HG03558 (cell line): ENCODE data around the gene BCS1L.
"Not testable (repeated sequence)": the region's sequence is repeated elsewhere in the genome, so short reads cannot be mapped to it uniquely, and the experiment has no call there.

Source experiments
- ATAC-seq: cut with Tn5 transposase; IDR thresholded peaks from one replicate; pipeline ENCODE4 v1.9.1; 2021; ENCODE audit warnings: moderate number of reproducible peaks; ENCODE audit not compliant: unreplicated experiment; ENCODE audit errors: extremely low read depth

The BCS1L gene

DNA sequence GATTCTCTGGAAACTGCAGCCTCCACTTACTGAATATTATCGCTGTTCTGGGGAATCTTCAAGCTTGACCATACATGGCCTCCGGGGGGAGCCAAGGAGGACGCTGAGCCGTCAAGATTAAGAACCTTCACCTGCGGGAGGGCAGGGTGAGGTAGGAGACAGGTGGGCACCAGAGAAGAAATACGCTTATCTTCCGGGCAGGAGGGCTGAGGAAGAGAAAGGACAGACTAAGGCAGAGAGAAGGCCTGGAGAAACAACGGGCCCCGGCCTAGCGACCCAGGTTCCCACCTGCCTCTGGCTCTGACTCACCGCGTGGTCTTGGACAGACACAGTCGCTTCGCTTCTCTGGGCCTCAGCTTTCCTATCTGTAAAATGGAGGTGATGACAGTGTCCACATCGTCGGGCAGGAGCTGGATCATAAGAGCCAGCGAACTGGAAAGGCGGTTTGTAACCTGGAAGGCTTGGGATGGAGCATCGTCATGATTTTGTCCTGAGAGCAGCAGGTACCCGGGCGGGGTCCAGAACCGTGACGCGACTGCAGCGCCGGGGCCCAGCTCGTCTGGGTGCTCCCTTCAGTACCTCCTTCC, 719 bp upstream of the BCS1L start:
- no peak for ATAC-seq

DNA sequence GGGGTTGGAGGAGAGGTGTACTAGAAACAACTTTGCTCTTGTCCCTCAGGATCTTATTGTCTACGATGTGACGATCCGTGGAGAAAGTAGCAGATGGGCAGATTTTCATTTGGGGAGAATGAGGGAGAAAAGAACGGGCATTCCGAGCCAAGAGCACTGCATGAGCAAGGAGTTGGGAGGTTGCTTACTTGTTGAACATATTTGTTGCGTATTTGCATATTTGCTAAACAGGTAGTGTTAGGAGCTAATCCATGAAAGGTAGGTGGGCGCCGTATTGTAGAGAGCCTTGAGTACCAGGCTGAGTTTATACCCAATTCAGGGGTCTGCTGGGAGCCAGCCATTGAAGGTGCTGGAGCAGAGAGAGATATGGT, 490 bp downstream of the BCS1L start:
- no peak for ATAC-seq

DNA sequence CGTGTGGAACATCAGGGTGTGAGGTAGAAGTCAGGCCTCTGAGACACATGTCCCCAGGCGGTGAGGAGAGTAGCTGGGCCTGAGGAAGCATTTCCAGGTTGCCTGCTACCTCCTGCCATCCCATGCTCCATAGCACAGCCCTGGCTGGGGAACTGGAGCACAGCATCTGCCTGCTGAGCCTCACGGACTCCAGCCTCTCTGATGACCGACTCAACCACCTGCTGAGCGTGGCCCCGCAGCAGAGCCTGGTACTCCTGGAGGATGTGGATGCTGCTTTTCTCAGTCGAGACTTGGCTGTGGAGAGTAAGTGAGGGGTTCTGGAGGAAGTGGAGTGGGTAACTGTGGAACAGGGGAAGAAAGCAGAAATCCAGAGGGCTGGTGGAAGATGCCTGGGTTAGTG, 2.9 kb downstream of the BCS1L start:
- no peak for ATAC-seq

DNA sequence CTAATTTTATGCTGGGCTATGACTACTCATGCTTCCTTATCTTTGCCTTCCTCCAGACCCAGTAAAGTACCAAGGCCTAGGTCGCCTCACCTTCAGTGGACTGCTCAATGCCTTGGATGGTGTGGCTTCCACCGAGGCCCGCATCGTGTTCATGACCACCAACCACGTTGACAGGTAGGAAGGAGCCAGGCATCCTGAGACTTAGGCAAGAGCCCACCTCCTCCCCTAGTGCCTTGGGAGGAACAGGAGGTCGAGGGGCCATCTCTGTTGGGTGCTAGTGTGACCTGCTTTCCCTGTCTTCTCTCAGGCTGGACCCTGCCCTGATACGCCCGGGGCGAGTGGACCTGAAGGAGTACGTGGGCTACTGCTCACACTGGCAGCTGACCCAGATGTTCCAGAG, 3.3 kb downstream of the BCS1L start:
- no peak for ATAC-seq

DNA sequence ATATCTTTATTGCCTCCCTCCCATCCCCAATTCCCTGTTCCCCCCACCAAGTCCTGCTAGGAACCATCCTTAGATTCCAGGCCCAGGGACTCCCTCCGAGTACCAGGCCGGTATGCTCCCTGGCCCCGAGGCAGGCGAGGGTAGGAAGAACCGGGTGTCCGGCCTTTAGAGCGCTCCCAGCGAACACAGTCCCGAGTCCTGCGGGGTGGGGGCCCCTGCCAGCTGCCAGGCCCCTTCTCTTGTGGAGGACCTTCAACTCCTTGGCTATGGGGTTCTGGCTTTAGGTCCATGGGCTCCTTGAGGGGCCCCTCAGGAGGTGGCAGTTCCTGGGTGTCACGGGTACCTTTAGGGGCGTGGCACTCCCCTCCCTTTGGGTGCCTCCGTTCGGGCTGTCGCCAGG, 4.4 kb downstream of the BCS1L start:
- ATAC-seq: no peak

DNA sequence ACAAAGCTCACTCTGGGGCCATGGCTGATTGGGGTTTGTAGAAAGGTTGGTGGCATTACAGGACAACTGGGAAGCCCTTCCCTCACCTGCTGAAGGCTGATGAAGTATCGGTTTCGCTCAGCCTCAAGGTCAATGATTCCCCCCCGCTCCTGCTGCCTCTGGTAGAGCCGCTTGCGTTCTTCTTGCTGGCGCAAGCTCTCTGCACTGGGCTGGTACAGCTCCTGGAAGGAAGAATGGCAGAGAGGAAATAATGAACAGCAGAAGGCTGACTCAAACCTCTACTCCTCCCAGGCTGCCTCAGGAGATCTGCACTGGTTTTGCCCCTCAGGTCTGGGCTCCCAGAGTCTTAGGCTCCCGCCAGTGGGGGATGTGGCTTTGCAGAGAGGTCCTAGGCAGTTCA, 5.2 kb downstream of the BCS1L start:
- ATAC-seq: no peak

DNA sequence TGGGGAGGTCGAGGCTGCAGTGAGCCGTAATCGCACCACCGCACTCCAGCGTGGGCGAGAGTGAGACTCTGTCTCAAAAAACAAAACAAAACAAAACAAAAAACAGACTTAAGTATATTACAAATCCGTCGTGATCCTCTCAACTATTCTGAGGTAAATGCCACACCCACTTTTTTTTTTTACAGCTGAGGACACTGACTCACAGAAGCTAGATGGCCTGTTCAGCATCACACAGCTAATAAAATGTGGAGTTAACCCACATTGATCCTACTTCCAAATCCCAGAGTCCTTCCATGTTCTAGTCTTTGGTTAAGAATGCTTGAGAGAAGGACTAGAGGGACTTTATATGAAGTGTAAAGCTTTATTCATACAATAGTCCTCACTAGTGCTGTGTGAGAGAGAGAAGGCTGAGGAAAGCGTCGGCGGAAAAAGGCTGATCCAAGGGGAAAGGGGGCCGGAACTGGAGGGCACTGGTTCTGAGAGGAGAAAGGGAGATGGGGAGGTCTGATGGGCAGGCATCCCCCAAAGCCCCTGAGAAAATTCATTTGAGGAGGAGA, 11.7 kb downstream of the BCS1L start:
- no peak for ATAC-seq

DNA sequence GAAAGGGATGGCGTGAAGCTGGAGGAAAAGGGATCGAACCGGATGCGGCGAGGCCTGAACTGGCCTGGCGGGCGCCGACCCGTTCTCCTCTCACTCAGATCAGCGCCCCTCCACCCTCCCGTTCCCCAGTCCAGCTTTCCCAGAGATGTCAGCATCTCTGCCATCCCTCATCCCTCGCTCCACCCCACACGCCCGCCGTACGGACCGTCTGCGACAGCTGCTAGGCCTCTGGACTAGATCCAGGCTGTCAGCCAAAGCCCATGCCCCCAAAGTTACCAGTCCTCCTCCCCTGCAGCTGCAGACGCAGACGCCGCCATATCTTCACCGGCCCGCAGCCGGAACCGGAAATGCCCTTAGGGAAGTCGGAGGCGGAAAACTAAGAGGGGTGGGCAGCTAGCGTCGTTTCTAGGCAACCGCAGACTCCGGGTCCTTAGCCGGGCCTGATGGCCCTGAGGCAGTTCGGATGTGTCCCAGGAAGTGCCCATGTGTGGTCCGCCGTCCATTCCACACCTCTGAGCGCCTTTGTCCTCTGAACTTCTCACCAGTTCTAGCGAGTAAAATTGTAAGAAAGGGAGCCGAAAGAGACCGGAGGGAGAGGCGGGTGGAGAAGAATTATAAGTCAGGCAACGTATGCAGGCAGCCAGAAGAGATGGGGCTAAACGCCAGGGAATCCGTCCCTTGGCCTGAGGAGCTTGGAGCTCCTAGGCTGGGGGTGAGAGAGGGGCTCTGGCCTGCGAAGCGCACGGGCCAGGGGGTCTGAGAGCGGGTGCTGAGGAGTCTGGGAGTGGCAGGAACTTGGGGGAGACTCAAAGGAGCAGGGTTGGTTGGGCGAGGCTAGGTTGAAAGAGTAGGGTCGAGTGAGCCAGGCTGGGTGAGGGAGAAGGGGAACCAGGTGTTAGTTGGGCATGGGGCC, 12.4 kb downstream of the BCS1L start, which contains the start of the genes RNF25 and STK36:
RNF25 (minus strand) TSS at position 349 of the 913 bp plus-strand sequence; CDS start at position 317, 32 bp downstream.
STK36 (plus strand) TSS at position 433 of the 913 bp plus-strand sequence. CDS start 744 bp downstream, outside the sequence.
- peak; percentile 77 for ATAC-seq

DNA sequence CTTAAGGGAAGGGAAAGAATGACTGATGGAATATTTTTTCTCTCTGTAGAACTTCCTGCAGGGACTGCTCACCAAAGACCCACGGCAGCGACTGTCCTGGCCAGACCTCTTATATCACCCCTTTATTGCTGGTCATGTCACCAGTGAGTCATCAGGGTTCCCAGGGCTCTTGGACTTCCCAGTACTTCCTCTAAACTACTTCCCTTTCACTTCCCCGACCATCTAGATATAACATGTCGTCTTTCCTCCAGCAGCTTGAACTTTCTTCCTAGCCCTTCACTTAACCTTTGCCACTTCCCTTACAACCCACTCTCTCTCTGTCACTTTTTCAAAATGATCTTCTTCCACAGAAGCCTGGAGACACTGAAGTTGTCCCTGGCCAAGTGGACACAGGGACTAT, 19.6 kb downstream of the BCS1L start:
- ATAC-seq: no peak

DNA sequence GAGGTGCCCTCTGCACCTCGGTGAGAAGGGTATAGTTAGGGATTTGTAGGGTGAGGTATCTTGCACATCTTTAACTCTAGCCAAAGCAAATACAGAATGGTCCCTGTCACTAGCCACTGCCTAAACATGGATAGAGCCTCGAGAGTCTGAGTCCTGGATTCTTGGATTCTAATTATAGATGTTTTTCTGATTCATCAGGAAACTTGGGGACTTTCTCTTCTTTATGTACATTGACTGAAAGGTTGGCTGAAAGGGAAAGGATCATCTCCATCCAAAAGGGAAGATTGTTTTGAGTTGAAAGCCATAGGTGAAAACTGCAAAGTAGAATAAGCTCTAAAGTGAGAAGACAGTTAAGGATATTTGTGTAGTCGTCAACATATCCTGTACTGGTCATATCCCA, 20.6 kb downstream of the BCS1L start:
- ATAC-seq: no peak

DNA sequence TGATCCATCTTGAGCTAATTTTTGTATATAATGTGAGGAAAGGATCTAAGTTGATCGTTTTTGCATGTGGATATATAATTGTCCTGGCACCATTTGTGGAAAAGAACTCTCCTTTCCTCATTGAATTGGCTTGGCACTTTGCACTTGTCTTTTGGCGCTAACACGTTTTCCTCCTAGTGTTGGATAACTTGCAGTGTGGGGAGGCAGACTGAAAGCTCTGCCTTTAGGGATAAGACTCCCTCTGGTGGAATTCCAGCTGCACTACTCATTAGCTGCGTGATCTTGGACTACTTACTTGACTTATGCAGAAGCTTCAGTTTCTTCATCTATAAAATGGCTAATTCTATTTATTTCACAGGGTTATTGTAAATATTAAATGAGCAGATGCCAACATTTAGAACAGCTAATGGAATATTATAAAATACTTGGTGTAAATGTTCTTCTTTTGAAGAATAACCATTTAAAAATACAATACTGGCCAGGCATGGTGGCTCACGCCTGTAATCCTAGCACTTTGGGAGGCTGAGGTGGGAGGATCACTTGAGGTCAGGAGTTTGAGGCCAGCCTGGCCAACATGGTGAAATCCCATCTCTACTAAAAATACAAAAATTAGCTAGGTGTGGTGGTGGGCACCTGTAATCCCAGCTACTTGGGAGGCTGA, 28.0 kb downstream of the BCS1L start:
- ATAC-seq: not testable (repeated sequence)

DNA sequence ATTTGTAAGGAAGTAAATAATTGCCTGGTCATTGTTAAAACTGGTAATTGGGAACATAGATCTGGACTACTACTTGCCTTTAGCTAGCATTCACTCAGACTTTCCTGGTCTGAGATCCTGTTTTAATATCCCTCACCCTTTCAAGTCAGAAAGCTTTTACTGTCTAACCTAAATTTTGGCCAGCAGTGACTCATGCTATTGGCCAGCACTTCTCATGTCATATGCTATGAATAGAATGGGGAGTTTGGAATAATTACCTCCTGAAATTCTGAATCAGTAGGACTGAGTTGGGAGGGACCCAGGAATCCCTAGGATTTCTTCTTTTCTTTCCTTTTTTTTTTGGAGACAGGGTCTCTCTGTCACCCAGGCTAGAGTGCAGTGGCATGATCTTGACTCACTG, 31.8 kb downstream of the BCS1L start:
- no peak for ATAC-seq

DNA sequence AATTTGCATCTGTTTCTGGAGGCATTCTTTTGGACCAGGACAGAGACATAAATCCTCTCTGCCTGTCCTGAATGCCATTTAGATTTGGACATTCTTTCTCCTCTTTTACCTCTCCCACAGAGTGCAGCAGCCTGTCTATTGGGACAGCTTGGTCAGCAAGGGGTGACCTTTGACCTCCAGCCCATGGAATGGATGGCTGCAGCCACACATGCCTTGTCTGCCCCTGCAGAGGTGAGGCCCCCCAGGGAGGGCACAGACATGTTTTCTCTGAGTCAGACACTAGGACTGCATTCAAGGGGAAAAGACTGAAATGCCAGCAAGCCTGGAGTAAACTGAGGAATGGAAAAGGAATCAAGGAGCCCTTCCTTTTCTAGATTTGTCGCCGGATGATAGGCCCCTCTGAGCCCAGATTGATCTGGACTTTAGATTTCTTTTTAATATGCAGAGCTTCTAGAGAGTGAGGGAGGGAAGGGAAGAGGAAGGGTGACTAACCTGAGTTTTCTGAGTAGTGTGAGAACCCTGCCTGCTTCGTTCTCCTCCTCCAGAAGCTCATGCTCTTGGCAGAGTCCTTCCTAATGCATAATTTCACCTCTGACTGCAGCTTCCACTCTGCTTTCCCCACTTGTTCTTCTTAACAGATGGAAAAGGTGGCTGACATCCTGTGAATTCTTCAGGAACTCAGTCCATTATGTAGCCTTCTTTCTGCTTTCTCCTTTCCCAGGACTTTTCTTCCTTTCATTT, 35.1 kb downstream of the BCS1L start:
- ATAC-seq: no peak

DNA sequence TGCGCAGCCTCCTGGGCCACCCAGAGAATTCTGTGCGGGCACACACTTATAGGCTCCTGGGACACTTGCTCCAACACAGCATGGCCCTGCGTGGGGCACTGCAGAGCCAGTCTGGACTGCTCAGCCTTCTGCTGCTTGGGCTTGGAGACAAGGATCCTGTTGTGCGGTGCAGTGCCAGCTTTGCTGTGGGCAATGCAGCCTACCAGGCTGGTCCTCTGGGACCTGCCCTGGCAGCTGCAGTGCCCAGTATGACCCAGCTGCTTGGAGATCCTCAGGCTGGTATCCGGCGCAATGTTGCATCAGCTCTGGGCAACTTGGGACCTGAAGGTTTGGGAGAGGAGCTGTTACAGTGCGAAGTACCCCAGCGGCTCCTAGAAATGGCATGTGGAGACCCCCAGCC, 39.4 kb downstream of the BCS1L start:
- ATAC-seq: no peak

DNA sequence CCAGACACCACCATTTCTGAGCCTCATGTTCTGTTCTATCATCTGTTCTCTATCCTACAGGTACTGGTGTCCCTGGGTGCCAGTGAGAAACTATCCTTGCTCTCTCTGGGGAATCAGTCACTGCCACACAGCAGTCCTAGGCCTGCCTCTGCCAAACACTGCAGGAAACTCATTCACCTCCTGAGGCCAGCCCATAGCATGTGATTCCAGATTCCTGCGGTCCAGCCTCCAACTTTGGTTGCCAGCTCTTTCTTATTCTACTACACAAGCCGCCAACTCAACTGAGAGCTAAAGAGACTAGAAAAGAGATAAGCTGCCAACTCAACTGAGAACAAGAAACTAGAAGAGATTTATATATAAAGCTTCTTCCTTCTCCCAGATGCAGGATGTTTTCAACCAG, 42.3 kb downstream of the BCS1L start:
- no peak for ATAC-seq

DNA sequence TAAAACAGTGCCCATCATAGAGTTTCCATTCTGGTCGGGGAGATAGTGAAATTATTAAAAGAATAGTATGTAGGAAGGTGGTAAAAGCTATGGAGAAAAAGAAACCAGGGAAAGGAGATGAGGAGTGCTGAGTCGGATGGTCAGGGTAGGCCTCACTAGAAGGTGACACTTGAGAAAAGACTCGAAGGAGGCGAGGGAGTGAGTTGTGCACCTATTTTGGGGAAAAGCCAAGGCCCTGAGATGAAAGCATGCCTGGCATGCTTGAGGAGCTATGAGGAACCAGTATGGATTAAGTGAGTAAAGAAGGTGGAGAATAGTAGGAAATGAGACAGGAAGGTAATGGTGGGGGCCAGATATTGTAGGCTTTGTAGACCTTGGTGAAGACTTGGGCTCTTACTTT, 43.9 kb downstream of the BCS1L start:
- ATAC-seq: no peak

DNA sequence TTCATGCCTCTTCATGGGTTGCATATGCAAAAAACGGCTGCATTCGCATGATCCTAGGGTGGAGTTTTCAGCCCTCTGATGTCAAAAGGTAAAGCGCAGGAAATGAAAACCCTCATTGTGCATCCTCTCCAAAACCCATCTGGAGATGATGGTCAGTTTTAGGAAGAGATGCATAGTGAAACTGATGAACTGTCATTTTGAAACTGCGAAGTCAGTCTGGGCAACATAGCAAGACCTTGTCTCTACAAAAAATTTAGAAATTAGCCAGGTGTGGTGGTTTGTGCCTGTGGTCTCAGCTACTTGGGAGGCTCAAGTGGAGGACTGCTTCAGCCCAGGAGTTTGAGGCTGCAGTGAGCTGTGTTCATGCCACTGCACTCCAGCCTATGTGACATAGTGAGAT, 48.6 kb downstream of the BCS1L start:
- no peak for ATAC-seq

DNA sequence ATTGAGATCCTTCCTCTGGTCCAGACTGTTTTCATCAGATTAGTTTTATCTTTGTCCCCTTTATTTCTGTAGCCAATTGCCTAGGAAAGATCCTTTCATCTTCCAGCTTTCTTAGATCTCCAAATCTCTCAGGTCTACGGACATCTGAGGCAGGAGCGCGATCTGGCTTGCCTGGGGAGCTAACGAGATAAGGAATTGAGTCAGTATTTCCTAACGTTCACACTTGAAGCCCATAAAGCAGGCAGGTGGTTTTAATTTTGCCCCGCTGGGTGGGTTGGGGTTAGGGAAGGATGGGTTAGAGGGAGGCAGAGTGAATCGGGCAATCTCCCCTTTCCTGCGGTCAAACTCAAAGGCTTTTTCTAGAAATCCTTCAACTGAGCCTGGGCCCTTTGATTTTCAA, 50.4 kb downstream of the BCS1L start:
- no peak for ATAC-seq

DNA sequence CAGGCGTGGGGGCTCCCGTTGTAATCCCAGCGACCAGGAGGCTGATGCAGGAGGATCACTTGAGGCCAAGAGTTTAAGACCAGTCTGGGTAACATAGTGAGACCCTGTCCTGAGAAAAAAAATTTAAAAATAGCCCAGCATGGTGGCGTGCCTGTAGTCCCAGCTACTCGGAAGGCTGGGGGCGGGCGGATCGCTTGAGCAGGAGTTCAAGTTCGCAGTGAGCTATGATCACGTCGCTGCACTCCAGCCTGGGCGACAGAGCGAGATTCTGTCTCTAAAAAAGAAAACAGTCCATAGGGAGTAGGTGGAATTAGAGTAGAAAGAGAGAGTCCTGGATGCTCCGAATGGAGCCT, 50.8 kb downstream of the BCS1L start:
- no peak for ATAC-seq
